Measurements from ENCODE around the gene IPO5.

The IPO5 gene

GRCh38 chr13:97953376-97953970 lies at the start of gene IPO5:
Gene IPO5, plus strand, starts transcription at chr13:97953675. Its CDS starts 23,022 bp downstream, at chr13:97976697.
- no peak for DNase-seq

- no peak for DNase-seq
Observed at GRCh38 chr13:97904059-97904458, 49.4 kb upstream of the IPO5 start.

- no peak for DNase-seq
Observed at GRCh38 chr13:97905517-97905916, 48.0 kb upstream of the IPO5 start.

- DNase-seq = no peak
Observed at GRCh38 chr13:97911311-97912138, 42.0 kb upstream of the IPO5 start.

GRCh38 chr13:97912139-97912535 lies 41.3 kb upstream of the IPO5 start:
- DNase-seq = no peak

GRCh38 chr13:97913206-97913605 lies 40.3 kb upstream of the IPO5 start:
- DNase-seq = no peak

- DNase-seq = no peak
Observed at GRCh38 chr13:97914540-97914939, 38.9 kb upstream of the IPO5 start.

GRCh38 chr13:97921176-97921816 lies 32.2 kb upstream of the IPO5 start:
- no peak for DNase-seq

- DNase-seq = no peak
Observed at GRCh38 chr13:97928301-97928700, 25.2 kb upstream of the IPO5 start.

- DNase-seq = no peak
Observed at GRCh38 chr13:97932036-97932435, 21.4 kb upstream of the IPO5 start.

GRCh38 chr13:97932647-97933046 lies 20.8 kb upstream of the IPO5 start:
- DNase-seq = no peak

- DNase-seq = no peak
Observed at GRCh38 chr13:97933776-97934175, 19.7 kb upstream of the IPO5 start.

- DNase-seq = peak in 6 of 14 donors; percentile 5 to 14 (median 6)
Observed at GRCh38 chr13:97934590-97934989, 18.9 kb upstream of the IPO5 start.

GRCh38 chr13:97935071-97935470 lies 18.4 kb upstream of the IPO5 start:
- DNase-seq = no peak

- DNase-seq = no peak
Observed at GRCh38 chr13:97936036-97936435, 17.4 kb upstream of the IPO5 start.

- no peak for DNase-seq
Observed at GRCh38 chr13:97938706-97939475, 14.6 kb upstream of the IPO5 start.

GRCh38 chr13:97944396-97945029 lies 9.0 kb upstream of the IPO5 start:
- DNase-seq = no peak

- DNase-seq = no peak
Observed at GRCh38 chr13:97945342-97945741, 8.1 kb upstream of the IPO5 start.

GRCh38 chr13:97945792-97946419 lies 7.6 kb upstream of the IPO5 start:
- no peak for DNase-seq

- no peak for DNase-seq
Observed at GRCh38 chr13:97946951-97947588, 6.4 kb upstream of the IPO5 start.

GRCh38 chr13:97948041-97948440 lies 5.4 kb upstream of the IPO5 start:
- no peak for DNase-seq

Measured in C1 segment of cervical spinal cord (tissue), 14 donors.